Activated T-cell treated with anti-CD3 and anti-CD28 coated beads, Interleukin-2, amount 50 U/mL, for 24 hours (primary cell): ENCODE measurements around the gene STK17B.

Source experiments
- DNase-seq: peaks from one replicate; pipeline ENCODE4 v3.0.0-alpha.2; 2020
- H3K27ac Mint-ChIP-seq: 2 replicates; pipeline ENCODE4 v1.8.0; 2020; ENCODE audit warnings: mild to moderate bottlenecking, mixed read lengths
- H3K27me3 Mint-ChIP-seq: 2 replicates; pipeline ENCODE4 v1.8.0; 2020; ENCODE audit warnings: mixed read lengths
- H3K36me3 Mint-ChIP-seq: 2 replicates; pipeline ENCODE4 v1.8.0; 2020; ENCODE audit warnings: low read depth, mixed read lengths
- H3K4me1 Mint-ChIP-seq: 2 replicates; pipeline ENCODE4 v1.8.0; 2020; ENCODE audit warnings: low read depth, mixed read lengths
- H3K4me3 Mint-ChIP-seq: 2 replicates; pipeline ENCODE4 v1.8.0; 2020; ENCODE audit warnings: mild to moderate bottlenecking, moderate library complexity, mixed read lengths
- H3K9me3 Mint-ChIP-seq: 2 replicates; pipeline ENCODE4 v1.8.0; 2020; ENCODE audit warnings: mixed read lengths

Gene STK17B

DNA sequence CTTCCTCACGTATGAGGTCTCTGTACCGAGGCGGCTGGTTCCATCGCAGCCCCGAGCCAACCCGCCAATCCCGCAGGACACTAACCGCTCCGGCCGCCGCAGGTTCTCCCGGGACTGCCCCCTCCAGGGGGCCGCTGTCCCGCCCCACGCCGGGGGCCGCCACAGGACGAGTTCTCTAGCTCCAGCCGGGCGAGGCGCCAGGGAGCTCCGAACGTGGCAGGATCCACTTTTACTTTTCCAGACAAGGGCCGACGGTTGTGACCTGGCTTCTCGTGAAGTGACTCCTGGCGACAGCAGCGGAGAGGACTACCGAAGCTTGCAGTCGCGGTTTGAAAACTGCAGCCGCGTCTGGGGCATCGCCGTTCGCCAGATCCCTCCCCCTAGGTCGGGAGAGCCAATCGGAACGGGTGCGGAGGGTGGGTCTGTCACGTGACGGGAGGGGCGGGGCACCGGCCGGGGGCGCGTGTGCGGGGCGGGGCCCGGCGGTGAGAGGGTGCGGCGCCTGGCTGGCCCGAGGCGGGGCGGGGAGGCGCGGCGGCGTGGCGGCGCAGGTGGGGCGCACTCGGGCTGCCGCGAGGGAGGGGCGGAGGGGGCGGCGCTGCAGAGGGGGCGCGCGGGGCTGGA is at the start of gene STK17B:
Gene STK17B (minus strand): TSS at position 331 of the 624 bp plus-strand sequence. CDS start 8,195 bp downstream, outside the sequence.
- H3K9me3 Mint-ChIP-seq: no peaks in the 10 kb centered on the region
- peak within 1 kb of the TSS; percentile 96 for H3K4me3 Mint-ChIP-seq
- H3K36me3 Mint-ChIP-seq: peaks cover 42% of the 10 kb centered on the region
- DNase-seq: peak; percentile 96
- H3K4me1 Mint-ChIP-seq: peaks cover 44% of the 10 kb centered on the region
- no peaks in the 10 kb centered on the region for H3K27me3 Mint-ChIP-seq
- peak within 1 kb of the TSS; percentile 96 for H3K27ac Mint-ChIP-seq

- Mint-ChIP-seq H3K4me1 (peaks cover 77% of the 10 kb centered on the region), H3K36me3 (peaks cover 4% of the 10 kb centered on the region), H3K9me3 (no peaks in the 10 kb centered on the region), H3K27ac (peak overlapping the region; percentile 3), H3K27me3 (no peaks in the 10 kb centered on the region), H3K4me3 (peak overlapping the region; percentile 0)
- no peak for DNase-seq
Measured at GRCh38 chr2:196220671-196221070, 49.3 kb upstream of the STK17B start.

DNA sequence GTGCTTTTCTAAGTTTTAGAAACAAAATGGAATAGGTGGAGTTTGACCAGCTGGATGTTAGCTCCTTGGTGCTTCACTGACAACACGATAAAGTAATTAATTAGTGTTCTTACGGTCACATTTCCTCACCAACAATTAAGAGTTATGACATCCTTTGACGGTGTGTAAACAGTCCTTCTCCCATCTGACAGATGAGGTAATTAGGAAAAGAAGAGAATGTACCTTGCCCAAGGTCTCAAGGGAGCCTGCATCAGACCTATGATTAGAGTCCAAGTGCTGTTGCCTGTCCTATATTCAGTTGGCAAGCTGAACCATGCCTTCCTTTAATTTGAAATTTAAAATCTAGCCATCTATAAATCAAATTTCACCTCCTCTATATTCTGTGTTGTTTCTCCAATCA is 48.3 kb upstream of the STK17B start:
- no peaks in the 10 kb centered on the region for H3K9me3 Mint-ChIP-seq
- H3K4me1 Mint-ChIP-seq: peaks cover 75% of the 10 kb centered on the region

DNA sequence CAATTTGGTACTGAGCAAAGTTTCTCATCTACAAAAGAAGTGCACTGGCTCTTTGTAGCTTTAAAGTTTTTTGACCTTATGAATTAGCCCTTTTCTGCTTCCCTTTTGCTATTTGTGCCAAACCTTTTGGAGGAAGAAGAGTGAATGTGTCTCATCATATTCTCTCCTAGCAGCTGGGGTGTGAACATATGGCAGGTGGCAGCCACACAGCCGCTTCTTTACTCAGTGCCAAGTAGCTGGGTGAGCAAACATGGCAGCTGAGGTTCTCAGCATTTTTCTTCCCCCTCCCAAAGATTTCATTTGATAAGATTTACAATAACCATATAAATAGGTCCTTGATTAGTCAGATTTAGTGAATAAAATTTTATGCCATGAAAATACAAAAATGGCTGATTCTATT is 46.7 kb upstream of the STK17B start:
- Mint-ChIP-seq H3K27me3 (no peaks in the 10 kb centered on the region), H3K36me3 (peaks cover 4% of the 10 kb centered on the region), H3K4me3 (no peak overlapping the region), H3K4me1 (peaks cover 74% of the 10 kb centered on the region), H3K27ac (no peak overlapping the region), H3K9me3 (no peaks in the 10 kb centered on the region)
- DNase-seq: no peak

More for the DNA sequence above, 48.3 kb upstream of the STK17B start:
- peaks cover 4% of the 10 kb centered on the region for H3K36me3 Mint-ChIP-seq
- no peaks in the 10 kb centered on the region for H3K27me3 Mint-ChIP-seq
- H3K27ac Mint-ChIP-seq: peak overlapping the region; percentile 28
- no peak overlapping the region for H3K4me3 Mint-ChIP-seq
- no peak for DNase-seq

- peaks cover 79% of the 10 kb centered on the region for H3K4me1 Mint-ChIP-seq
Measured at GRCh38 chr2:196217116-196217515, 45.7 kb upstream of the STK17B start.

DNA sequence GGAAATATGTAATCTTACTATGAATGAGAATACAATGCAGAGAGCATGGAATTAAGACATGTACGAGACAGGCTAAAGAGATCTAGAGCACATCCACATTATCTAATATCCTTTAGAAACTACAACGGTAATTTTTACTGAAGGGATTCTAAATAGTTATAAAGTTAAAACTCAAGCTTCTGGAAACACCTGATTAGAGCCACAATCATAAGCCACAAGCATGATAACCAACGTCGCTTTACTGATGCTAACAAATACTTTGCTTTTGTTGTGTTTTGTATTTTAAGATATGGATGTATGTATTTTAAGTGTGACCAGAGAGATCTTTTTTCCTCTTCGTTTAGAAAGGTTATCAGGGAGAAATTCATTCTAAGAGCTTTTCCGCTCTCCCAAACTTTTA is 44.0 kb upstream of the STK17B start:
- no peak overlapping the region for H3K27ac Mint-ChIP-seq
- no peak for DNase-seq
- no peaks in the 10 kb centered on the region for H3K27me3 Mint-ChIP-seq
- H3K9me3 Mint-ChIP-seq: peaks cover 7% of the 10 kb centered on the region
- peaks cover 83% of the 10 kb centered on the region for H3K4me1 Mint-ChIP-seq
- H3K36me3 Mint-ChIP-seq: peaks cover 8% of the 10 kb centered on the region
- no peak overlapping the region for H3K4me3 Mint-ChIP-seq

More at GRCh38 chr2:196217116-196217515, 45.7 kb upstream of the STK17B start:
- Mint-ChIP-seq H3K27me3 (no peaks in the 10 kb centered on the region), H3K36me3 (peaks cover 6% of the 10 kb centered on the region), H3K27ac (no peak overlapping the region), H3K9me3 (peaks cover 3% of the 10 kb centered on the region), H3K4me3 (no peak overlapping the region)
- no peak for DNase-seq

- H3K4me1 Mint-ChIP-seq: peaks cover 79% of the 10 kb centered on the region
- H3K9me3 Mint-ChIP-seq: peaks cover 9% of the 10 kb centered on the region
- no peak for DNase-seq
- H3K27ac Mint-ChIP-seq: no peak overlapping the region
- H3K27me3 Mint-ChIP-seq: no peaks in the 10 kb centered on the region
- no peak overlapping the region for H3K4me3 Mint-ChIP-seq
- H3K36me3 Mint-ChIP-seq: peaks cover 8% of the 10 kb centered on the region
Measured at GRCh38 chr2:196214156-196214555, 42.8 kb upstream of the STK17B start.

DNA sequence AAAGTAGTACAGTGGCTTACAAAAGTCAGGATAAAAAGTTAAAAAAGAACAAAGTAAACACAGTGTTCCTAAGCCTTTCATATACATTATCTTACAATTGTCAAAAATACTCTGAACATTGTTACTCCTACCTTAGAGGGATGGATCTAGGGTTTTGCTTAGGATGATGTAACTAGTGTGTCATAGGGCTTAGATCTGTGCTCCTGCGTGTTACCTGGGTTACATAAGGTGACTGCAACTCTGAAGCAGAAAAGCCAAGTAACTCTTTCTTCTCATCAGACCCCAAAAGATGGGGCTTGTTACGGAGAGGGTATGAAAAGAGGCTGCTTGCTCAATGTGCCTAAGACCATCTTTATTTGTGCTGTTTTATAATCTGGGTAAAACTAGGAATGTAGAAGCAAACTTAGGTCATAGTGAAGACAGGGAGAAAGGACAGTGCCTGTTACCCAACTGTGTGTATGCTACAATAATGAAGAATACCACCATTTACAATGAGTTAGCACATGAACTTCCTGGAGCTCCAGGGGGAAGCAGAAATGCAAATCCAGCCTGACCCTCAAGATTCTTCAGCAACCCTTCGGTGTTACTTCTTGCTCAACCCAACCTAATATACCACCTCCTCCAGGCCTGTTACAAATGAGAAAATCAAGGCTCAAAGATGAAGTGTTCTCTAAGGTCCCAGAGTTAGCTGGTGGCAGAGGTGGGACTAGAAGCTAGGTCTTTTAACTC is 42.0 kb upstream of the STK17B start:
- no peak overlapping the region for H3K4me3 Mint-ChIP-seq
- peak overlapping the region; percentile 97 for H3K27ac Mint-ChIP-seq
- no peak for DNase-seq
- H3K27me3 Mint-ChIP-seq: no peaks in the 10 kb centered on the region
- peaks cover 80% of the 10 kb centered on the region for H3K4me1 Mint-ChIP-seq
- H3K36me3 Mint-ChIP-seq: peaks cover 8% of the 10 kb centered on the region
- H3K9me3 Mint-ChIP-seq: peaks cover 9% of the 10 kb centered on the region

DNA sequence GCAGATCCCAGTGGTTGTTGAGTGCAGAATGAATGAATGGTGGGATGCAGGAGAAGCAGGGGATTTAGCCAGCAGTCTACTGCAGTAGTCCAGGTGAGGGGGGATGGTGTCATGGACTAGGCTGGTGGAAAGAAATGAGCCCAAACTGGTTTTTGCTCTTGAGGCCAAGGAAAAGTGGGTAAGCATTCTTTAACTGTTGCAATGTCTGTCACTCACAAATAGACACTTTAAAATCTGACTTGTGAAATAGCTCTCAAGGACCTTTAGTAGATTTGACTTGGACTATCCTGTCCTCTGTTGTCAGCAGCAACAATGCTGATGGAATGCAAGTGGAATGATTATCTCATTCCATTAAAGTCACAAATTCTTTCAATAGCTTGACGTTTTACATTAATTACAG is 37.5 kb upstream of the STK17B start:
- Mint-ChIP-seq H3K4me1 (peaks cover 55% of the 10 kb centered on the region), H3K27ac (no peak overlapping the region), H3K9me3 (peaks cover 9% of the 10 kb centered on the region), H3K36me3 (peaks cover 8% of the 10 kb centered on the region), H3K4me3 (no peak overlapping the region), H3K27me3 (no peaks in the 10 kb centered on the region)
- no peak for DNase-seq

DNA sequence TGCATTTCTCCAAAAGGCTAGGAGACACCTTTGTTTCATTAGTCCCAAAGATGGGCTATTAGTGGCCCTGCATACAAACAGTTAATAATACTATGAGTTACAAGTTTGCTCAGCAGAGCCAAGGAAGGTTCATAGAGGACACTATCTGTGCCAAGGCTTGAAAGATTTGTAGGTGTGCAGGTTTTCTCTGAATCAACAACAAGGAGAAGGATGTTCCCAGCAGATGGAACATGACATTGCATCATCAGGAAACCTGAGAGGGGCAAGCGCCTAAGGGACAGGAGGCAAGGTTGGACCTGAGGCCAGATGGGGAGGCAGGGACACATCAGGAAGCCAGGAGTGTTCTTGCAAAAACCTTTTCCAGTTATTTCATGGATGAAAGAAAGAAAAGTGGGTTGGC is 35.4 kb upstream of the STK17B start:
- H3K36me3 Mint-ChIP-seq: peaks cover 4% of the 10 kb centered on the region
- no peak overlapping the region for H3K27ac Mint-ChIP-seq
- no peaks in the 10 kb centered on the region for H3K27me3 Mint-ChIP-seq
- no peak overlapping the region for H3K4me3 Mint-ChIP-seq
- DNase-seq: no peak
- H3K4me1 Mint-ChIP-seq: peaks cover 43% of the 10 kb centered on the region
- peaks cover 6% of the 10 kb centered on the region for H3K9me3 Mint-ChIP-seq

DNA sequence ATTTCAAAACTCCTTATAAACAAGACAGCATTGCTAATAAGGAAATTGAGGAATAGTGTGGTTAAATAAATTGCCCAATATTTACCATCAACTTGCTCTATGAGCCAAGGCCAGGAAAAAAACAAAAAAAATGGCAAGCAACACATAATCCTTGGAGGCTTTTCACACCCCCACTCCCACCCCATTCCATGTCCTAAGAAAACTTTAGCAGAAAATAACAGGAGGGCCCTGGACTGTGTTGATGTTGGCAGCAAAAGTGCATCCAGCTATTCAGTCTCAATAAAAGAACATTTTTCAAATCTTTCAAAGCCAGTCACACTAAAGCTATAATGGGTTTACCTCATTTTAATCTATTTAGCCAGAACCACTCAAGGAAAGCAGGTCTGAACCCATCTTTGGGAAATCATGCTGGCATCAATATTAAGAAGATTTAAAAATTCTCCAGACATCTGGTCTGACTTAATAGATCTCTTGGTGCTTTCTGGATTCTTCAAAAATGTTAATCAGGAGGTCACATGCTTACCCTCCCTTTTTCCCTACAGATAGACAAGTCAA is 34.6 kb upstream of the STK17B start:
- H3K4me1 Mint-ChIP-seq: peaks cover 42% of the 10 kb centered on the region
- peaks cover 3% of the 10 kb centered on the region for H3K36me3 Mint-ChIP-seq
- H3K4me3 Mint-ChIP-seq: no peak overlapping the region
- H3K9me3 Mint-ChIP-seq: peaks cover 3% of the 10 kb centered on the region
- no peaks in the 10 kb centered on the region for H3K27me3 Mint-ChIP-seq
- DNase-seq: no peak
- H3K27ac Mint-ChIP-seq: no peak overlapping the region

- Mint-ChIP-seq H3K4me1 (peaks cover 46% of the 10 kb centered on the region), H3K36me3 (peaks cover 4% of the 10 kb centered on the region), H3K4me3 (no peak overlapping the region), H3K27ac (peak overlapping the region; percentile 28), H3K9me3 (peaks cover 3% of the 10 kb centered on the region), H3K27me3 (no peaks in the 10 kb centered on the region)
- no peak for DNase-seq
Measured at GRCh38 chr2:196205011-196205766, 33.8 kb upstream of the STK17B start.

DNA sequence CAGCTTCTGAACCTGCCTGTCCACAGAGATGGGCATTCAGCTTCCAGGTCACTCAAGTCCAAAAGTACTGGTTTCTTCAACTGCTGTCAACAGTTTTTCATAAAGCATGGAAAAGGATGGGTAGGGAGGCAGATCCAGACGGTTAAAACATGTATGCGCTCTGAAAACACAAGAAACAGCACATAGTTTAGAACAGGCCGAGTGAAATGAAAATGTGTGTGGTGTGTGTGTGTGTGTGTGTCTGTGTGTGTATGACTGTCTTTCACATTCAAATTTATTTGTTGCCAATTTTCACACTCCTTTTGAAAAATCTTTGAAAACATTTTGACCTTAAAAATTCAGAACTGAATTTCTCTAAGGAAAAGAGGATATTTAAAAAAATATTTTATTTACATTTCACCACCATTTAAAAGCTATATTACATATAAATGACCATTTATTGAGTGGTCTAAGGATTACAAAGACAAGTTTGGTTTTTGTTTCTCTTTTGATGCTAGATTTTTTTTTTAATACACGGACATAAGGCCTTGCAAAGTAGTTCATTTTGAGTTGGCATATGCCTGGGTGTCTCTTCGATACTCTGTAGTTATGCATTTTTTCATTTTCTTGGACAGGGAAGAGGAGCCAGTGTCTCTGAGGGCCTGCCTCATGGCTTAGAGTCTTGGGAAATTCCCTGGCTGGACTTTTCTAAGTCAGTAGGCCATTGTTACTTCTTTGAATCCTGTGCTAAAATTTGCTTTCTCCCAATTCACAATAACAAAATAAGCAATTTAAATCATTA is 30.0 kb upstream of the STK17B start:
- Mint-ChIP-seq H3K27me3 (no peaks in the 10 kb centered on the region), H3K4me1 (peaks cover 49% of the 10 kb centered on the region), H3K36me3 (peaks cover 4% of the 10 kb centered on the region), H3K9me3 (no peaks in the 10 kb centered on the region), H3K4me3 (peak overlapping the region; percentile 61), H3K27ac (peak overlapping the region; percentile 96)
- no peak for DNase-seq

- H3K4me3 Mint-ChIP-seq: peak overlapping the region; percentile 61
Measured at GRCh38 chr2:196200557-196200956, 29.2 kb upstream of the STK17B start.

More at GRCh38 chr2:196200557-196200956, 29.2 kb upstream of the STK17B start:
- no peak for DNase-seq
- H3K36me3 Mint-ChIP-seq: peaks cover 4% of the 10 kb centered on the region
- H3K27me3 Mint-ChIP-seq: no peaks in the 10 kb centered on the region
- H3K9me3 Mint-ChIP-seq: no peaks in the 10 kb centered on the region
- H3K4me1 Mint-ChIP-seq: peaks cover 56% of the 10 kb centered on the region
- H3K27ac Mint-ChIP-seq: peak overlapping the region; percentile 96
